A172 (cell line): ENCODE data around the gene HSD17B2. TPM values are rescaled to one million over a fixed set of nuclear protein-coding genes. Genes with fewer than 3 reads are reported as not detected.
"Not testable (repeated sequence)": the region's sequence is repeated elsewhere in the genome, so short reads cannot be mapped to it uniquely, and the experiment has no call there.

ENCODE experiments used
- DNase-seq: peaks from one replicate; pipeline ENCODE4 v3.0.0-alpha.2; 2015; ENCODE audit warnings: low spot score
- total RNA-seq: library from RNA; depleted of rRNA; stranded (reverse); fragments of >200 nt; shearing (Covaris generic); gene quantifications from 2 replicates; pipeline ENCODE4 v1.2.3, GENCODE V29; 2014

Gene HSD17B2
- total RNA-seq, 1 experiment from 2014 or later = not detected

DNA sequence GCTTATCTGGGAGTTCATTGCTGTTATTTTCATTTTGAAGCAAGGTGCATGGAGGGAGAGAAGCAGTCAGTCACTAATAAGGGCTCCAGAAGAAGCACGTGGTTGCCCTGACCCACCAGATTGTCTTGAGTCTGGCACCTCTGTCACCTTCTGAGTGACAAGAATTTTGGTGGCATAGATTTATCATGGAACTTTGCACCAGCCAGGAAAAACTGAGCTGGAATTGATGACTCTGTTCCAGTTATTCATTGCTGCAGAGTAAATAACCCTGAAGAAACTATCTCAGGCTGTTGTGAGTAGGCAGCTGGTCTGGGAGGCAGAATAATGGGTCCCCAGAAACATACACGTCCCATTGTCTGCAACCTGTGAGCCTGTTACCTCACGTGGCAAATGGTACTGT lies 44.8 kb downstream of the HSD17B2 start:
- no peak for DNase-seq

DNA sequence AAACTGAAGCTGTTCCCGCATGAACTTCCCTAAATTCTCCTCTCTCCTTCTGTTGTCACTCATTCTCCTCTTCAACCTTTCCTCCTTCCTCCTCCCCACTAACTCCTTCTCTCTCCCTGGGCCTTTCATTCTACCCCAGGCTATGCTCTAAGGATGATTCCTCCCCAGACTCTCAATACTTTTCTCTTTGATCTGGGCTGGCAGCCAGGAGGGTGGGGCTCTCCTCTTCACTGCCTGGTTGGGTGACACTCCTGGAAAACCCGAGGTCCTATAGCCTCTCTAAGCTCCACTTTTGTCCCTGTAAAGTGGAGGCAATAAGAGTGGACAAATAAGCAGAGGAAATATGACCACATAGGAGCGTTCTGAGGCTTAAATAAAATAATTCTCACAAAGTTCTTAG lies 46.2 kb downstream of the HSD17B2 start:
- no peak for DNase-seq

DNA sequence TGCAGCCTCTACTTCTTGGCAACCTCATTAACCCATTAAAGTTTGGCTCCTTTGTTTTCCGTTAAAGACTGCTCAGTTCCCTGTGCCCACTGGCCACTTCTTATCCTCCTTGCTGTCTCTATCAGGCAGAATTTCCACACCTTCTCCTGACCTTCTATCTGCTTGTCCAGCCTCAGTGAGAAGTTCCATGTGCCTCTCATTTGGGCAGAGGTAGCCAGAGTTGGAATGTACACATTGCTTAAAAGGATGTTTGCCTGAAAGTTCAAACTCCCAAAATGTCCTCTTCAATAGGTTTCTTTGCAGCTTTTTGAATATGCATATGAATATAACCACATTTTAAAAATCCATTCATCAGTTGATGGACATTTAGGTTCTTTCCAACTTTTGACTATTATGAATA lies 47.0 kb downstream of the HSD17B2 start:
- no peak for DNase-seq

DNA sequence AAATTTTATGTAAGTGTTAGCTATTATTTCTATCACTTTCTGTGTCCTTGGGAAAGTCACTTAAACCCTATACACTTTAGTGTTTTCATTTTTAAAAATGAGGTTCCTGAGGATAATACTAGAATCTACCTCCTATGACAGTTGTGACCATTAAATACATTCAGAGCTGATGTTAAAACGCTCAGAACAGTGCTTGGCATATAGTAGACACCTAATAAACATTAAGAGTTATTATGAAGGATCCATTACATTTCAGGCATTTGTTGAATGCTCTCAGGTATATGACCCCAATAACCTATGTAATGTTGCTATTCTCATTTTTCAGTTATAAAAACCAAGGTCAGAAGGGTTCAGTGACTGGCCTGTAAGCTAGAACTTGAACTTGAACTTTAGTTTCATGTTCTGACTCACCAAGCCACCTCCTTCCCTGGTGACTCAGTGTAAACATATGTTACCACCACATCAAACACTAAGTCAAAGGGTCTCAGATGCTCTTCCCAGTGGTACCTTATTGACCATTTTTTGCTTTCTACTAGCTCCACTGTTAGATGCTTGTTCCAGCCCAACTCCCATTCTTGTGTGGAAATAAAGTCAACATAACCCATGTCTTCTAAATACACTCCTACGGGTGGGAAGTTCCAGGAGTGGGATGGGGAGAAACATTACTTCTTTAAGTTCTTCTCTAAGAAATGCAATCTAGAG lies 47.6 kb downstream of the HSD17B2 start:
- DNase-seq = peak; percentile 75

DNA sequence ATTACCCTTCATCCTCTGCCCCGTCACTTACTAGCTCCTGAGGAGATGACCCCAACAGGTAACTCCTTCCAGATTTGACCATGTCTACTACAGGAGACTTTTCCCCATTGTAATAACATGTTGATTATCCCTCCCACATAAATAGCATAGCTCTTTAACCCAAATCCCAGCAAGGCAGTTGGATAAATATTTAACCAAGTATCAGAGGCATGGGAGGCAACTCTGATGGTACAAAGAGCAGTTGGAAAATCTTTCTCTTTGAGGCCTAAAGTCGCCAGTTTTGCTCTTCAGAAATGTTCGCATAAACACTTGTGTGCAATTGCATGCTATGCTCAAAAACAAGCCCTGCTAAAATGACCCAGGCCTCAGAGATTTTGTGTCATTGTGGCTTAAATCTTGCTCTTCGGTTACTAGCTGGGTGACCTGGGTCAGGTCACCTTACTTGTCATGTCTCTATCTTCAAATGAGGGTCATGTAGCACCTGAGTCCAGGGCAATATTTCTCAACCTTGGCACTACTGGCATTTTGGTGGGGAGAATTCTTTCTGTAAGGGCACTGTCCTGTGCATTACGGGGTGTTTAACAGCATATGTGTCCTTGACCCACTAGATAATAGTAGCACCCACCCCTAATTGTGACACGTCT lies 48.8 kb downstream of the HSD17B2 start:
- DNase-seq = no peak

DNA sequence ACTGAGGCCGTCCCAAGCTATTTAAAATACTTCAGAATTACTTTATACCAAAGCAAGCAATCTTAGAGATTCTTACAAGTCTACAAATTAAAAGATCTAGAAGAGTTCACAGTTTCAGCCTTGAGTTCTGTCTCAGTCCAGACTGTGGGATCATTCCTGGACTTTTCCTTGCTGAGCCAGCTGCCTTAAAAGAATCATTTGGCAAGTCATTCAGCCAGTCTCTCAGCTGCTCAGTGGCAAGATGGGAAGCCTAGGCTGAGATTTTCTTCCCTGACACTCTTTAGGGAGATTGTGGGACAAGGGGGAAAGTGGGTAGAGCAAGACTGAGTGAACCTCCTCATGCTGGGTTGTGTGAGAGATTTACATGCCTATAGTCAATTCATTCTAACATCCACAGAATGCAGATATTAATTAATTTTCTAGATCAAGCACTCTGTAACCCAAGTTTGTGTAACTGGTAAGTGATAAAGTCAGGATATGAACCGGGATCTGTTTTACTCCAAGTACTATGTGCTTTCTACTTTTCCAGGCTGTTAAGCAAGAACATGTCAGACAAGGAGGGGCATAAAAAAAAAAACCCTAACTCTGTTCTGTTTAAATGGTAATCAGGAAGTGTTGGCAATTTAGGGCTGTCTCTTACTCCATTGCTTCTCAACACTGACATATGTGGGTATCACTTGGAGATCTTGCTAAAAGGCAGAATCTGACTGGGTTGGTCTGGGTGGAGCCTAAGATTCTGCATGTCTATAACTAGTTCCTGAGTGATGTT lies 50.1 kb downstream of the HSD17B2 start:
- no peak for DNase-seq

DNA sequence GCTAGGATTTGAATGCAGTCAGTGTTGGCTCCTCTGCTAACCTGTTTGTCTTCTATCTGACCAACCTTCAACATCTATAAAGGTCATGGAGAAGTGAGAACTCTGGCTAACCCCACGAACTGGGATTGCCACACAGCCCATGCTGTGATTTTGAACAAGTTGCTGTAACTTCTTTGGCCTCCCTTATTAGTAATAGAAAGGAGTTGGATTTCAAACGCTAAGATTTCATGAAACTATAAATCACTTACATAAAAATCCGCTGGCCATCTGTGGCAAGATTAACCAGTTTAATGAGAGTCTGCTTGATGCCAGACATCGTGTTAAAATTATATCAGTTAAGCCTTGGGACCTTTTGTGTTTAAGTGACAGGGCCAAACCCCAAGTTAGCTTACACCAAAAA lies 53.4 kb downstream of the HSD17B2 start:
- DNase-seq = peak; percentile 18

DNA sequence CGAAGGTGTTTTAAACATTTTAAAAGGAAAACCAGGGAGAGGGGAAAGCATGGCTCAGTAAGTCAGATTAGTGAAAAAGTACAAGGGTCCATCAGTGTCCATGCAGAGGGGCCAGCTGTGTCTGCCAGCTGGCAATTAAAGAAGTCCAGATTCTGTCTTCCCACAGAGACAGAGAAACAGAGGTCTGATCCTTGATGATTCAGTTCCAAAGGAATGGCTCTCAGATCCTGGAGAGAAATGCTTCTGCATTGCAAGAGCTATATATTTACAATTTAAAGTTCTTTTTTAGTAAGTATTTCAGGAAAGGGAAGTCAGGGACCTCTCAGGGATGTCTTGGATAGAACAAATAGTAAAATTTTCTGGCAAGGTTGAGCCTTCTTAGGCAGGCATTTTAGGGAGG lies 56.2 kb downstream of the HSD17B2 start:
- peak; percentile 45 for DNase-seq

DNA sequence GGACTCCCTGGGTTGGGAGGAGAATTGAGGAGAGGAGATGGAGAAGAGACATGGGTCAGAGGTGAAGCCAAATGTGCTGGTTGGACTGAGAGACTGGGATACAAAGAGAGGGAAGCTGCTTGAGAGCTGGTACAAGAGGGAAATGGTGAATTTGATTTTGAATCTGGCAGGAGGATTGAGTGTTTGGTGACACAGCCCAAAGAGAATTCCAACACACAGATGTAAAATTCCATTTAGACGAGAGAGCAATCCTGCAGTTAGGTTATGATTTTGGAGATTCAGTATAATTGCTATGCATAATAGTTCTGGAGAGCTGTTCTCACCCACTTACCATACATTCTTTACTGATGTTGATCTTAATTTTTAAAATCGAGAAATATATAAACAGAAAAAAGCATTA lies 57.7 kb downstream of the HSD17B2 start:
- peak; percentile 27 for DNase-seq

DNA sequence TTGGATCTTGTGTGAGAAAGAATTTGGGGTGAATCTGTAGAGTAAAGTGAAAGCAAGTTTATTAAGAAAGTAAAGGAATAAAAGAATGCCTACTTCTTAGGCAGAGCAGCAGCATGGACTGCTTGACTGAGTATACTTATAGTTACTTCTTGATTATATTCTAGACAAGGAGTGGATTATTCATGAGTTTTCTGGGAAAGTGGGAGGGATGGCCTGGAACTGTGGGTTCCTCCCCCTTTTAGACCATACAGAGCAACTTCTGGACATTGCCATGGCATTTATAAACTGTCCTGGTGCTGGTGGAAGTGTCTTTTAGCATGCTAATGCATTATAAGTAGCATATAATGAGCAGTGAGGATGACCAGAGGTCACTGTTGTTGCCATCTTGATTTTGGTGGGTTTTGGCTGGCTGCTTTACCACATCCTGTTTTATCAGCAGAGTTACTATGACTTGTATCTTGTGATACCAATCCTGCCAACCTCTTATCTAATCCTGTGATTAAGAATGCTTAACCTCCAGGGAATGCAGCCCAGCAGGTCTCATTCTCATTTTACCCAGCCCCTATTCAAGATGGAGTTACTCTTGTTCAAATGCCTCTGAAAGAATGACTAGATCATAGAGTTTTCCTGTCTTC lies 58.7 kb downstream of the HSD17B2 start:
- DNase-seq = peak; percentile 95

DNA sequence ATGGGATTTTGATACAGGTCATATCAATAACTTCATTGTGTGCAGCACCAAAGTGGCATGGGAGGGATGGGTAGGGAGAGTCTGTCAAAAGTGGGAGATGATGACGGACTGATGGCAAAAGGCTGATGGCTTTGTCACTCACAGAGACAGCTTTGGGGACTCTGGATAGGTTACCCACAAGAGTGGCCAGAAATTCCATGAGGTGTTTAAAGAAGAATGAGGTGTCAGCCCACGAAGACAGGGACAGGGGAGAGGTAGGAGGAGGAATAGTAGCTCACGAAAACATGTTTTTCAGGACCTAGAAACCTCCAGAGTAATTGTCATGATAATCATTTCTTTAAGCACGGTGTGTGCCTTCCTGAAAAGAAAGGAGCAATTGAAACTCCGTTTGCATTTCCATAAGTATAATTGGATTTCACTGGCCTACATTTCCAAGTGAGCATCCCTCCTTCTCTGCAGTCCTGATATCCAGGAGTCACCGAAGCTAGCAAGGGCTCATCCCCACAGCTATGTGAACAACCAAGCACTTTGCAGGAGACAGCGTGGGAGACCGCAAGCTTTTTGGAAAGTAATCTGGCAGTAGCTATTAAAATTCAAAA lies 60.0 kb downstream of the HSD17B2 start:
- DNase-seq = no peak

DNA sequence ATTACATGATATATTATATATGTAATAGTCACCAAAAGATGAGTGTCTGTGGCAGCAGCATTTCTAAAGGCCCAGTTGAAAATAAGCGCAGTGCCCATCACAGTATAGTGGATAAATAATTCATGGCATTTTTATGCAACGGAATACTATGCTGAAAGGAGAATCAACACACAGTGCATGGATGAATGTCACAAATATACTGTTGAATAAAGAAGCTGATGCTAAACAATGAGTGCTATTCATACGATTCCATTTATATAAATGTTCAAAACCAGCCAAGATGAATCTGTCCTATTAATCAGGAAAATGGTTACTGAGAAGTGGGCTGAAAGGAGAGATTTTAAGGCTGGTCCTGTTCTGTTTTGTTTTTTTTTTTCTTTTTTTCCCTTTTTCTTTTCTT lies 61.6 kb downstream of the HSD17B2 start:
- DNase-seq = no peak

DNA sequence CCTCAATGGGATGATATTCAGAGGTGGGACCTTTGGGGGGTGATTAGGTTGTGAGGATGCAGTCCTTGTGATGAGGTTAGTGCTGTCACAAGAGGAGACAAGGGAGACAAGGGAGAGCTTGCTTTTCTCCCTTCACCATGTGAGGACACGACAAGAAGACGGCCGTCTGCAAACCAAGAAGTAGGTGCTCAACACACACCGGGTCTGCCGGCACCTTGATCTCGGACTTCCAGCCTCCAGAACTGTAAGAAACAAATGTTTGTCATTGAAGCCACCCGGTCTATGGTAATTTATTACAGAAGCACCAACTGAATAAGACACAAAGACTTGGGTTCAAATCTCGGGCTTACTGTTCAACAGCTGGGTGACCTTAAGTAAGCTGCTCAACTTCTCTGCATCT lies 70.1 kb downstream of the HSD17B2 start:
- no peak for DNase-seq

DNA sequence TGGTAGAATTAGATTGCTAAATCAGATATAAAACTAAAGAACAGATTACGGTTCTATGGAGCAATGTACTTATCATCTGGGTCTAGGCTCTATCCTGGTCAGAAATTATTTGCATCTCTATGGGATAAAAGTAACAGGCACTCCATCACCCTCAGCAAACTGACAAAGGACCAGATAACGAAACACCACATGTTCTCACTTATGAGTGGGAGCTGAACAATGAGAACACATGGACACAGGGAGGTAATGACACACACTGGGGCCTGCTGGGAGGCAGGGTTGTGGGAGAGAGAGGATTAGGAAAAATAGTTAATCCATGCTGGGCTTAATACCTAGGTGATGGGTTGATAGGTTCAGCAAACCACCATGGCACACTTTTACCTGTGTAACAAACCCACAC lies 73.0 kb downstream of the HSD17B2 start:
- DNase-seq = no peak

DNA sequence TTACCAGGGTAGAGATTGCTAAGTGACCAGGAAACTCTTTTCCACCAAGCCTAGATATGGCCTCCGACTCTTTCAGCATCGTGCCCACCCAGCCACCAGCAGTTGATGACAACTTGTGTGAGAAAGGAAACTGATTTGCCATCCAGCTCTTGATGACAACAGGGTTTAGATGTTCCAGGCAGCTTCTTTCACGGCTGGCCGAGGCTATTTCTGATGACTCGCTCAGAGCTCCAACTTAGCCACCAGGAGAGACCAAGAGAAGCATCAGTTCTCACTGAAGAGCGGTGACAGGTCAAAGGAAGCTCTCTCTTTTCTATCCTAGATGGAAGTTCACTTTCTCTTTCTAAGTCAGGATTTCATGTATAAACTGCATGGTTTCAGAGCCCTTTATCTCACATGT lies 73.7 kb downstream of the HSD17B2 start:
- no peak for DNase-seq

DNA sequence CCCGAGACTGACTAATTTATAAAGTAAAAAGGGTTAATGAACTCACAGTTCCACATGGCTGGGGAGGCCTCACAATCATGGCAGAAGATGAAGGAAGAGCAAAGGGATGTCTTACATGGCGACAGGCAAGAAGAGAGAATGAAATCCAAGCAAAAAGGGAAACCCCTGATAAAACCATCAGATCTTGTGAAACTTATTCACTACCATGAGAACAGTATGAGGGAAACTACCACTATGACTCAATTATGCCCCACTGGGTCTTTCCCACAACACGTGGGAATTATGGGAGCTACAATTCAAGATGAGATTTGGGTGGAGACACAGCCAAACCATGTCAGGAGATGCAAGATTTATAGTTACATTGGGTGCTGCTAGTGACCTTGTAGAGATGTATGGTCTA lies 74.2 kb downstream of the HSD17B2 start:
- not testable (repeated sequence) for DNase-seq

DNA sequence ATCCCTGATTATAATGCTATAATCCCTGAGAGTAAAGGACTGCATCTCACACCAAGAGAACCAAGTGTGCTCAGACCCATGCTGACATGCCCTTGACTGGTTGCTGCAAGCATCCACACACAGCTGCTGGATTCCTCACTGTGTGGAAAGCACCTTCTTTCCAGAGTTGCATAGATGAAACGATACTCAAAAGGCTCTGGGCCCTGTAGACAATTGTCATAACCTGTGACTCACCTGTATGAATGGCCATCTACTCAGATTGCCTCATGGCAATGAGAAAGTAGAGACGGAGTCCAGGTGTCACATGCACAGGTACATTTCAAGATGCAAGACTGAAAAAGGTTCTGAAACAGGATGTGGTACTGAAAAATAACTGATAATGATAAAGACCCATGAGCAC lies 76.9 kb downstream of the HSD17B2 start:
- DNase-seq = no peak

DNA sequence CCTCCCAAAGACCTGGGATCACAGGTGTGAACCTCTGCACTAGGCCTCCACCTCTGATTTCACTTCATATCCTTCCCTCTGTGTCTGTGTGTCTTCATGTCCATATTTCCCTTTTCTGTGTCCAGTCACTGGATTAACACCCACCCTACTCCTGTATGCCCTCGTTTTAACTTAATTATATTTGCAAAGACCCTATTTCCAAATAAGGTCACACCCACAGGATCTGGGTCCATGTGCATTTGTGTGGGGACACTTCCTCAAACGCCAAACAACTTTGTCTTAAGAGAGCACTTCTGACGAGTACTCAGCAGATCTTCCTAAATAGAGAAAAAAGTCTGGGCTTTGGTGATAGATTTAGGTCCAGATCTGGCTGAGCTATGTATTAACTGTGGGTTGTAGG lies 78.7 kb downstream of the HSD17B2 start:
- DNase-seq = no peak

DNA sequence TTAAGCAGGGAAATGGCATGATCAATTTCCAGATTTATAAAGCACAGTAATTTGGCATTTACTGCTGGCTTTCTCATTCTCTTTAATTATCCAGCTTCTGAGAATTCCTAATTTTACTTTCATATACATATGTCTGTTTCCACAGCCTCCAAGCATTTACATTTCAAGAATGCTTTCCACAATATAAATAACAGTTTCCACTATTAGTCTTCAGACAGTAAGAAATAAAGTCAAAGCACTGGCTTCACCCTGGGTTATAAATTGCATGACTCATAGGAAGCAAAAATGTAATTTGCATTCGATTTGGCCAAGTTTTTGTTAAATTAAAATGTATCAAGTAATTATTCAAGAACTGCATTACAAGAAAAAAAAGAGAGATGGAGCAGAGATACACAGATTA lies 81.5 kb downstream of the HSD17B2 start:
- DNase-seq = no peak

DNA sequence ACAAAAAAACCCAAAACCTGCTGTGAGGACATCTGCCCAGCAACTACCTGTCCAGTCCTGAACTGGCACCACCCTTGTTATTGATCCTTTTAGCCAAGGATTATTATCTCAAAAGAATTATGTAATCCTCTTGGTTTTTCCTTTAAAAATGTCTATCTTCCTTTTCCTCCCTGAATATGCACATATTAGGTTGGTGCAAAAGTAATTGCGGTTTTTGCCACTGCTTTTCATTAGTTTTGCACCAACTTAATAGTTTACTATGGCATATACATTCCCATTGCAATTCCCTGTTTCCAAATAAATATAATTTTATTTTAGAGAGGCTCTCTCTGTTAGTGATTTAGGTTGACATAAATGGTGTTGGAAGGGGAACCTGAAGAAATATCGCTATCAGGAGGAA lies 83.7 kb downstream of the HSD17B2 start:
- no peak for DNase-seq

DNA sequence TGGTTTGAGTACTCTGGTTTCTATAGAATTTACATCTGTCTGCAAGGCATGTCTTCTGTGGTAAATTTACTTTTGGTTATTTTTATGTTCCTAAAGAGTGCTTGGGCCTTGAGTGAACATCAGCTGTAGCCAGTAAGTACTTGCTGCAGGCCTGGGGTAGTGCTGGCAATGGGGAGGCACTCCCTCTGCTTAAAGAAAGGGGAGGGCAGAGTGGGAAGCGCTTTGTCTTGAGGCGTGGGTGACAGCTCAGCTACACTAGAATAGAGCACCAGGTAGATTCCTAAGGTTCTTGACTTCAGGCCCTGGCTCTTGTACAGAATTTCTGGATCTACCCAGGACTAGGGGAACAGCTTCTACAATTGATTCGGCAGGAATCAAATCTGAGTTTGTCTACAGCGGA lies 84.4 kb downstream of the HSD17B2 start:
- no peak for DNase-seq

DNA sequence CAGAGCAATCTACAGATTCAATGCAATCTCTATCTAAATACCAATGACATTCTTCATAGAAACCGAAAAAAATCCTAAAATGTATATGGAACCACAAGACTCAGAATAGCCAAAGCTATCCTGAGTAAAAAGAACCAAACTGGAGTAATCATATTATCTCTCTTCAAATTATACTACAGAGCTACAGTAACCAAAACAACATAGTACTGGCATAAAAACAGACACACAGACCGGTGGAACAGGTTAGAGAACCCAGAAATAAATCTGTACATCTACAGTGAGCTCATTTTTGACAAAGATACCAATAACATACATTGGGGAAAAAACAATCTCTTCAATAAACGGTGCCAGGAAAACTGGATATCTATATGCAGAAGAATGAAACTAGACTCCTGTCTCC lies 89.6 kb downstream of the HSD17B2 start:
- DNase-seq = no peak
